ENCODE data around the gene CLEC16A.

- TF ChIP-seq CTCF (IDR thresholded peaks at IDR 0.05) (no peak), POLR2AphosphoS5 (IDR thresholded peaks at IDR 0.05) (no peak), EP300 (IDR thresholded peaks at IDR 0.05; ENCODE audit: low read depth) (no peak)
These were observed 269.4 kb downstream of the CLEC16A start for GRCh38 chr16:11213799-11214198.

Data from transverse colon (tissue), 4 donors.